Measurements from ENCODE around the gene SLC17A7. TPM values are rescaled to one million over a fixed set of nuclear protein-coding genes. Genes with fewer than 3 reads are reported as not detected.

The SLC17A7 gene
- total and polyA plus RNA-seq, 2 of the 8 experiments (the other 6 are each of a cell fraction or from before 2014, with no cell fraction given), result 2.7 to 3.0 TPM

- TF ChIP-seq, protein P1, sequence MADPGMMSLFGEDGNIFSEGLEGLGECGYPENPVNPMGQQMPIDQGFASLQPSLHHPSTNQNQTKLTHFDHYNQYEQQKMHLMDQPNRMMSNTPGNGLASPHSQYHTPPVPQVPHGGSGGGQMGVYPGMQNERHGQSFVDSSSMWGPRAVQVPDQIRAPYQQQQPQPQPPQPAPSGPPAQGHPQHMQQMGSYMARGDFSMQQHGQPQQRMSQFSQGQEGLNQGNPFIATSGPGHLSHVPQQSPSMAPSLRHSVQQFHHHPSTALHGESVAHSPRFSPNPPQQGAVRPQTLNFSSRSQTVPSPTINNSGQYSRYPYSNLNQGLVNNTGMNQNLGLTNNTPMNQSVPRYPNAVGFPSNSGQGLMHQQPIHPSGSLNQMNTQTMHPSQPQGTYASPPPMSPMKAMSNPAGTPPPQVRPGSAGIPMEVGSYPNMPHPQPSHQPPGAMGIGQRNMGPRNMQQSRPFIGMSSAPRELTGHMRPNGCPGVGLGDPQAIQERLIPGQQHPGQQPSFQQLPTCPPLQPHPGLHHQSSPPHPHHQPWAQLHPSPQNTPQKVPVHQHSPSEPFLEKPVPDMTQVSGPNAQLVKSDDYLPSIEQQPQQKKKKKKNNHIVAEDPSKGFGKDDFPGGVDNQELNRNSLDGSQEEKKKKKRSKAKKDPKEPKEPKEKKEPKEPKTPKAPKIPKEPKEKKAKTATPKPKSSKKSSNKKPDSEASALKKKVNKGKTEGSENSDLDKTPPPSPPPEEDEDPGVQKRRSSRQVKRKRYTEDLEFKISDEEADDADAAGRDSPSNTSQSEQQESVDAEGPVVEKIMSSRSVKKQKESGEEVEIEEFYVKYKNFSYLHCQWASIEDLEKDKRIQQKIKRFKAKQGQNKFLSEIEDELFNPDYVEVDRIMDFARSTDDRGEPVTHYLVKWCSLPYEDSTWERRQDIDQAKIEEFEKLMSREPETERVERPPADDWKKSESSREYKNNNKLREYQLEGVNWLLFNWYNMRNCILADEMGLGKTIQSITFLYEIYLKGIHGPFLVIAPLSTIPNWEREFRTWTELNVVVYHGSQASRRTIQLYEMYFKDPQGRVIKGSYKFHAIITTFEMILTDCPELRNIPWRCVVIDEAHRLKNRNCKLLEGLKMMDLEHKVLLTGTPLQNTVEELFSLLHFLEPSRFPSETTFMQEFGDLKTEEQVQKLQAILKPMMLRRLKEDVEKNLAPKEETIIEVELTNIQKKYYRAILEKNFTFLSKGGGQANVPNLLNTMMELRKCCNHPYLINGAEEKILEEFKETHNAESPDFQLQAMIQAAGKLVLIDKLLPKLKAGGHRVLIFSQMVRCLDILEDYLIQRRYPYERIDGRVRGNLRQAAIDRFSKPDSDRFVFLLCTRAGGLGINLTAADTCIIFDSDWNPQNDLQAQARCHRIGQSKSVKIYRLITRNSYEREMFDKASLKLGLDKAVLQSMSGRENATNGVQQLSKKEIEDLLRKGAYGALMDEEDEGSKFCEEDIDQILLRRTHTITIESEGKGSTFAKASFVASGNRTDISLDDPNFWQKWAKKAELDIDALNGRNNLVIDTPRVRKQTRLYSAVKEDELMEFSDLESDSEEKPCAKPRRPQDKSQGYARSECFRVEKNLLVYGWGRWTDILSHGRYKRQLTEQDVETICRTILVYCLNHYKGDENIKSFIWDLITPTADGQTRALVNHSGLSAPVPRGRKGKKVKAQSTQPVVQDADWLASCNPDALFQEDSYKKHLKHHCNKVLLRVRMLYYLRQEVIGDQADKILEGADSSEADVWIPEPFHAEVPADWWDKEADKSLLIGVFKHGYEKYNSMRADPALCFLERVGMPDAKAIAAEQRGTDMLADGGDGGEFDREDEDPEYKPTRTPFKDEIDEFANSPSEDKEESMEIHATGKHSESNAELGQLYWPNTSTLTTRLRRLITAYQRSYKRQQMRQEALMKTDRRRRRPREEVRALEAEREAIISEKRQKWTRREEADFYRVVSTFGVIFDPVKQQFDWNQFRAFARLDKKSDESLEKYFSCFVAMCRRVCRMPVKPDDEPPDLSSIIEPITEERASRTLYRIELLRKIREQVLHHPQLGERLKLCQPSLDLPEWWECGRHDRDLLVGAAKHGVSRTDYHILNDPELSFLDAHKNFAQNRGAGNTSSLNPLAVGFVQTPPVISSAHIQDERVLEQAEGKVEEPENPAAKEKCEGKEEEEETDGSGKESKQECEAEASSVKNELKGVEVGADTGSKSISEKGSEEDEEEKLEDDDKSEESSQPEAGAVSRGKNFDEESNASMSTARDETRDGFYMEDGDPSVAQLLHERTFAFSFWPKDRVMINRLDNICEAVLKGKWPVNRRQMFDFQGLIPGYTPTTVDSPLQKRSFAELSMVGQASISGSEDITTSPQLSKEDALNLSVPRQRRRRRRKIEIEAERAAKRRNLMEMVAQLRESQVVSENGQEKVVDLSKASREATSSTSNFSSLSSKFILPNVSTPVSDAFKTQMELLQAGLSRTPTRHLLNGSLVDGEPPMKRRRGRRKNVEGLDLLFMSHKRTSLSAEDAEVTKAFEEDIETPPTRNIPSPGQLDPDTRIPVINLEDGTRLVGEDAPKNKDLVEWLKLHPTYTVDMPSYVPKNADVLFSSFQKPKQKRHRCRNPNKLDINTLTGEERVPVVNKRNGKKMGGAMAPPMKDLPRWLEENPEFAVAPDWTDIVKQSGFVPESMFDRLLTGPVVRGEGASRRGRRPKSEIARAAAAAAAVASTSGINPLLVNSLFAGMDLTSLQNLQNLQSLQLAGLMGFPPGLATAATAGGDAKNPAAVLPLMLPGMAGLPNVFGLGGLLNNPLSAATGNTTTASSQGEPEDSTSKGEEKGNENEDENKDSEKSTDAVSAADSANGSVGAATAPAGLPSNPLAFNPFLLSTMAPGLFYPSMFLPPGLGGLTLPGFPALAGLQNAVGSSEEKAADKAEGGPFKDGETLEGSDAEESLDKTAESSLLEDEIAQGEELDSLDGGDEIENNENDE (IDR thresholded peaks at IDR 0.05; ENCODE audit: insufficient replicate concordance, low read length), result no peak
- no peak for TF ChIP-seq SP4 (IDR thresholded peaks at IDR 0.05; ENCODE audit: low read length)
These were observed 33.2 kb upstream of the SLC17A7 start (continued) for GRCh38 chr19:49474542-49474924.
